ENCODE measurements around the gene EIF2B2. TPM values are rescaled to one million over a fixed set of nuclear protein-coding genes. Genes with fewer than 3 reads are reported as not detected.

The EIF2B2 gene
- total RNA-seq, 1 experiment from 2014 or later = 50.5 TPM

GRCh38 chr14:74973905-74974363 lies 28.8 kb upstream of the EIF2B2 start (continued):
- TF ChIP-seq ZNF121 (CRISPR knock-in tag; IDR thresholded peaks at IDR 0.05) (no peak), ZNF232 (CRISPR knock-in tag; IDR thresholded peaks at IDR 0.05) (no peak), TP53 (CRISPR knock-in tag; IDR thresholded peaks at IDR 0.05) (no peak)

GRCh38 chr14:74974364-74975058 lies 28.2 kb upstream of the EIF2B2 start:
- H3K27ac Mint-ChIP-seq = no peak overlapping the region
- CTCF ChIA-PET = interaction anchor here (0.6 to 4.0 kb wide), 5 partner anchors 10 to 114 kb away, joined by 3 to 20 read pairs (median 4); no protein-coding TSS in a partner anchor
- peak; percentile 47 for ATAC-seq
- H3K36me3 Mint-ChIP-seq = no peaks in the 10 kb centered on the region
- H3K27me3 Mint-ChIP-seq (ENCODE audit: low read depth) = no peaks in the 10 kb centered on the region
- H3K4me1 Mint-ChIP-seq = peaks cover 30% of the 10 kb centered on the region
- peak; percentile 7 for DNase-seq (ENCODE audit: low spot score)
- TF ChIP-seq ZNF121 (CRISPR knock-in tag; IDR thresholded peaks at IDR 0.05) (0 out of 2 replicates have a peak, but pooled peaks have one; percentile 8), OVOL2 (CRISPR knock-in tag; IDR thresholded peaks at IDR 0.05; ENCODE audit: borderline replicate concordance) (no peak)
- H3K4me3 Mint-ChIP-seq = no peak overlapping the region
- POLR2A ChIA-PET = interaction anchor here (0.8 to 1.1 kb wide), 3 partner anchors 28 to 304 kb away, joined by 3 read pairs; partner anchors contain the start of genes EIF2B2 and FOS
- H3K9me3 Mint-ChIP-seq = no peaks in the 10 kb centered on the region

- Mint-ChIP-seq H3K27me3 (ENCODE audit: low read depth) (no peaks in the 10 kb centered on the region), H3K27ac (no peak overlapping the region), H3K4me1 (peaks cover 35% of the 10 kb centered on the region), H3K9me3 (no peaks in the 10 kb centered on the region), H3K4me3 (no peak overlapping the region), H3K36me3 (no peaks in the 10 kb centered on the region)
- ChIA-PET CTCF (interaction anchor here (1.7 to 4.0 kb wide), 3 partner anchors 30 to 113 kb away, joined by 4 to 20 read pairs (median 7); no protein-coding TSS in a partner anchor), POLR2A (interaction anchor here (1.0 kb wide), 1 partner anchor 114 kb away, joined by 3 read pairs; no protein-coding TSS in a partner anchor)
- TF ChIP-seq ZSCAN18 (CRISPR knock-in tag; IDR thresholded peaks at IDR 0.05) (no peak), ZNF317 (CRISPR knock-in tag; IDR thresholded peaks at IDR 0.05; ENCODE audit: borderline replicate concordance, low read depth) (no peak), AFF4 (CRISPR knock-in tag; IDR thresholded peaks at IDR 0.05; ENCODE audit: borderline replicate concordance) (no peak), SOX15 (CRISPR knock-in tag; IDR thresholded peaks at IDR 0.05) (no peak), TP53 (CRISPR knock-in tag; IDR thresholded peaks at IDR 0.05) (no peak), ELF4 (CRISPR knock-in tag; IDR thresholded peaks at IDR 0.05; ENCODE audit: low read depth) (no peak), JAZF1 (CRISPR knock-in tag; IDR thresholded peaks at IDR 0.05) (no peak), KAT7 (CRISPR knock-in tag; IDR thresholded peaks at IDR 0.05; ENCODE audit: borderline replicate concordance) (no peak), ZBTB21 (CRISPR knock-in tag; IDR thresholded peaks at IDR 0.05; ENCODE audit: borderline replicate concordance) (no peak), NR3C1 (CRISPR knock-in tag; conservative IDR thresholded peaks at IDR 0.05; ENCODE audit: low read depth) (no peak), NR1H2 (CRISPR knock-in tag; IDR thresholded peaks at IDR 0.05) (no peak), HMGXB4 (CRISPR knock-in tag; IDR thresholded peaks at IDR 0.05) (no peak), ESRRA (CRISPR knock-in tag; IDR thresholded peaks at IDR 0.05; ENCODE audit: borderline replicate concordance) (no peak), FOXP4 (CRISPR knock-in tag; IDR thresholded peaks at IDR 0.05) (no peak)
- DNase-seq (ENCODE audit: low spot score) = peak; percentile 6
- no peak for ATAC-seq
Observed at GRCh38 chr14:74975059-74975810, 27.5 kb upstream of the EIF2B2 start.

All from WTC11 (cell line).